Measurements from ENCODE around the gene PTTG1IP. TPM values are rescaled to one million over a fixed set of nuclear protein-coding genes. Genes with fewer than 3 reads are reported as not detected.
"Not testable (repeated sequence)": the region's sequence is repeated elsewhere in the genome, so short reads cannot be mapped to it uniquely, and the experiment has no call there.

PTTG1IP gene
- 470 and 558 TPM in 2 replicates for total RNA-seq (2014; rRNA removed; shearing (Covaris generic))

DNA sequence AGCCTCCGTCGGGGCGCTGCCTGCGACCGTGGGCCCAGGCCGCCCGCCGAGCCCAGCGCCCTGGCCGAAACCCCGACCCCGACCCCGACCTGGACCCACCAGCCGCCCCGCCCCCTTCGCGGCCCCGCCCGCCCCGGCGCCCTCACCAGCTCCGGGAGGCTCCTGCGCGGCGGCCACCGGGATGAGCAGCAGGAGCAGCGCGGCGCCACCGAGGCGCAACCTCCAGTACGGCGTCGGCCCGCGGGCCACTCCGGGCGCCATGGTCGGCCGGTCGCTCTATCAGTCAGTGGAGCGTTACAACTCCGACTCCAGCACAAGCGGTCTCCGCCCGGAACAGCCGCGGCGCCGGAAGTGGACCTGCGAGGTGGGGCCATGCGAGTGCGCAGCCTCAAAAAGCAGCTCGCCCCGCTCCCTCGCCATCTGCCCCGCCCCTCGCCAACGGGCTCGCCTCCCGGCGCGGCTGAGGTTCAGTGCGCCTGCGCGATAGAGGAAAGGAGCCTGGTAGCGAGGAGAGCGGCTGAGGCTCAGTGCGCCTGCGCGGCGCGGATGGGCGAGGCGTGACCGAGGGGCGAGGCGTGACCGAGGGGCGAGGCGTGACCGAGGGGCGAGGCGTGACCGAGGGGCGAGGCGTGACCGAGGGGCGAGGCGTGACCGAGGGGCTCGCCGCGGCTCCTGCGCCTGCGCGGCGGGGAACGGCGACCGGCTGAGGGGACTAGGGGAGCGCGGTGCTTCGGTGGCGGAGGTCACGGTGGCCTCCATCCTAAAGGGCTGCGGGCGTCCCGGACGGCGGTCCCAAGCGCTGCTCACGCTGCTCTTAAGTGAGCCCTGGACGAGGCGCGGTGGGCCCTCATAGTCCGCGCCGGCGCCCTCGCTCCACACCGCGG lies at the start of gene PTTG1IP:
PTTG1IP (minus strand) TSS at position 335 of the 884 bp plus-strand sequence; CDS start at position 261, 74 bp downstream.
- DNase-seq (ENCODE audit: low read depth) = peak; percentile 98

GRCh38 chr21:44921928-44922327 lies 48.4 kb upstream of the PTTG1IP start:
- DNase-seq (ENCODE audit: low read depth) = no peak

- DNase-seq (ENCODE audit: low read depth) = no peak
Measured at GRCh38 chr21:44920694-44921604, 47.5 kb upstream of the PTTG1IP start, which contains the start of gene ITGB2. Gene ITGB2, minus strand, starts transcription at chr21:44920899. Its CDS starts 10,117 bp downstream, at chr21:44910782.

DNA sequence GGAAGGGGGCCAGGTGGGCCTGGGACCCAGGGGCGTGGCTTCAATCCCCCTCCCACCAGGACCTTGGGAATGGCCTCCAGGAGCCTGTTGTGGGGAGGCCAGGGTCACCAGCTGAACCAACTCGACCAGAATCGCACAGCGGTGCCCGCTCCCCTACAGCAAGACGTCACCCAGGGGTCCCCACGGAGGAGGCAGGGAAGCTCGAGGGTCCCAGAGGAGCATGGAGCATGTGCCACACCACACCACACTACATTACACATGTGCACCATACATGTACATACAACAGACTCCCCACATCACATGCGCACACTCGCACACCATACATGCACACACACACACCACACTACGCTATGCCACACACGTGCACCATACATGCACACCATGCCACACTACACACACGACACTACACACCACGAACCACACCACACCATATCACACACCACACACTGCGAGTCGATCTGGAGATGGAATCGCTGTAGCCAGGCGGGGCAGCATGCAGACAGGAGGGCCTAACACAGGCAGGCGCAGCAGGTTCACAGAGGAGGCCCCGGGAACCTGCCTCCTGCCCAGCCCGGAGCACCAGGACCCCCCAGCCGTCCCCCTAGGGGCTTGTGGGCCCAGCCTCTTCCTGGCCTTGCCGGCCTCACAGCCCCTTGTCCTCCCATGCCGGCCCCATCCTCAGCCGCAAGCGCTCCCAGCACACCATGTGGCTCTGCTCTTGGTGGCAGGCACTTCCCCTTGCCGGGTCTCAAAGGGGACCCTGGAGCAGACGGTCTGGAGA lies 46.6 kb upstream of the PTTG1IP start:
- no peak for DNase-seq (ENCODE audit: low read depth)

- DNase-seq (ENCODE audit: low read depth) = no peak
Measured at GRCh38 chr21:44919111-44919912, 45.8 kb upstream of the PTTG1IP start.

GRCh38 chr21:44918581-44919033 lies 45.1 kb upstream of the PTTG1IP start:
- DNase-seq (ENCODE audit: low read depth) = no peak

DNA sequence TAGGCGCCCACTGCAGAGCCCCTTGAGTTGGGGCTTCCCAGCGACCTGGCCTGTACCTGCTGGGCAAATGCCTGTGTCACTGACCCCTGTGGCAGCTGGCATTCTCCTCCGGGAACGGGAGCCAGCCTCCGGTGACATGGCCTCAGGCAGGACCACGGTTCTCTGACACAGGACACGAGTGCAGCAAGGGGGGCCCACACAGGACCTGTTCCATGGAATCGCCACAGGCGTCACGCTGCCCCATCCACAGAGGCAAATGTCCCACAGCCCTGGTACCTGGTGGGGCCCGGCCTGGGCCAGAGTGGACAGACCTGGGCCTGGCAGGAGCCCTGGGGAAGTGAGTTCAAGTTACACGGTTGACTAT lies 44.6 kb upstream of the PTTG1IP start:
- no peak for DNase-seq (ENCODE audit: low read depth)

- DNase-seq (ENCODE audit: low read depth) = no peak
Measured at GRCh38 chr21:44917446-44918106, 44.1 kb upstream of the PTTG1IP start.

DNA sequence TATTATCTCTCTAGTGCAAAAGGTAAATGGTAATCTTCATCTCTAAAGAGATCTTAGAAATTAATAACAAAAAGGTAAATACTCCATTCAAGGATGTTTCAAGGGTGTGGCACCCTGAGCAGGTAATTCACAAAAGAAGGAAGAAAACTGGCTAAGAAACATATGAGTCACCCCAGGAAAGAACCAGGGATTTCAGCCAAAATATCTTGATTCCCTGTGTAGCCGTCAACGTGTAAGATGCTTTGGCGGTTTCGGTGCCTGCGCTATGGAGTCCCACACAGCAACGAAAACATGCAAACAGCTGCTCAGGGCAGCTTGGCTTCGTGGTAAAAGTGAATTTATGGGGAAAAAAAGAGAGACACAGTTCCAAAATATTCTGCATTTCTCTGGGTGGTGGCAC lies 43.5 kb upstream of the PTTG1IP start:
- peak; percentile 68 for DNase-seq (ENCODE audit: low read depth)

DNA sequence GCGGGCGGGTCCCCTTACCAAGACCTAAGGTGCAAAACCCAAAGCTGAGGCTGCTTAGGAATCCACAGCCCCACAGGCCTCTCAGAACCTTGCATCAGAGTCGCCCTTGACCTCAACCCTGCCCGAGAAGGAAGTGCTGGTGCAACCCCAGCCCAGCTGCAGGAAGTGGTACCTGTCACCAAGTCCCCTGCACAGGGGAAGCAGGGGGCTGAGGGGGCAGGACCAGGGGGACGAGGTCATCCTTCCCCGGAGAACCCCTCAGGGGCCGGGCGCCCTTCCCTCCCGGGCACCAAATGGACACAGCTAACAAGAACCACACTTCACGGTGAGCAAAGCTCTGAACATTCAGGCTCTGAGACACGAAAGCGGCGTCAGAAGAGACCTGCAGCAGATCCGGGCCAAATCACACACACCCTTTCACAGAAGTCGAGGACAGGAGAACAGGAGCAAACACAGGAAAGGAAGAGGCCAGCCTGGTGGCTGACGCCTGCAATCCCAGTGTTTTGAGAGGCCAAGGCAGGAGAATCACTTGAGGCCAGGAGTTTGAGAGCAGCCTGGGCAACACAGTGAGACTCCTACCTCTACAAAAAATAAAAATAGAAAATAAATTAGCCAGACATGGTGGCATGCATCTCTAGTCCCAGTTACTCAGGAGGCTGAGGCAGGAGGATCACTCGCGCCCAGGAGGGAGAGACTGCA lies 40.8 kb upstream of the PTTG1IP start:
- no peak for DNase-seq (ENCODE audit: low read depth)

DNA sequence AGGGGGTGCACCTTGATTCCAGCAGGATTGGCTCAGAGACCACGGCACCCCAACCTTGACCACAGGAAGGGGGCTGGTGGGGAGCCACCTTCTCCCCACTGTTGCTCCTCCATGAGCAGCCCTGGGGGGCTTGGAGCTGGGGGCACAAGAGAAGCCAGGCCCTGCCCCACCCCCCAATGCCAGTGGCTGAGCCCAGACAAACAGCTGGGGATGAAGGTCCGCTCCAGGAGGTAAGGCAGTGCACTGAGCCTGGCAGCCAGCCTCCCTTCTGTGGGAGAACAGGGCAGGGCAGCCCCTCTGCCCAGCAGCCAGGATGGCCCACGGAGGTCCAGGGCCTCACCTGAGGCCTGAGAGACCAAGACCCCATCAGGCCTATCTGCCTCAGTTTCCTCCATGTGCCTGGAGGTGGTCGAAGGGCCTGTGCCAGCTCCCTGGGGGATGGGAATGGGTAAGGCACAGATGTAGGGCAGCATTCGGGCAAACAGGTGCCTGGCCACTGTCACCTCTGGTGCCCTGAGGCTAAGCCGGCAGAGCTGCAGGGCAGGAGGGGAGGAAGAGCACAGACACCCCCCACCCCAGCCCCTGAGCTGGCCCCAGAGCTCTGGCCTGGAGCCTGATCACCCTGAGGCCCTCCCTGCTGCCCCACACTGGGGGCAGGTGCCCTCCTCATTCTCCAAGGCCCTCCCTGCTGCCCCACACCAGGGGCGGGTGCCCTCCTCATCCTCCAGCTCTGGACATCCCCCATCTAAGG lies 40.1 kb upstream of the PTTG1IP start:
- no peak for DNase-seq (ENCODE audit: low read depth)

DNA sequence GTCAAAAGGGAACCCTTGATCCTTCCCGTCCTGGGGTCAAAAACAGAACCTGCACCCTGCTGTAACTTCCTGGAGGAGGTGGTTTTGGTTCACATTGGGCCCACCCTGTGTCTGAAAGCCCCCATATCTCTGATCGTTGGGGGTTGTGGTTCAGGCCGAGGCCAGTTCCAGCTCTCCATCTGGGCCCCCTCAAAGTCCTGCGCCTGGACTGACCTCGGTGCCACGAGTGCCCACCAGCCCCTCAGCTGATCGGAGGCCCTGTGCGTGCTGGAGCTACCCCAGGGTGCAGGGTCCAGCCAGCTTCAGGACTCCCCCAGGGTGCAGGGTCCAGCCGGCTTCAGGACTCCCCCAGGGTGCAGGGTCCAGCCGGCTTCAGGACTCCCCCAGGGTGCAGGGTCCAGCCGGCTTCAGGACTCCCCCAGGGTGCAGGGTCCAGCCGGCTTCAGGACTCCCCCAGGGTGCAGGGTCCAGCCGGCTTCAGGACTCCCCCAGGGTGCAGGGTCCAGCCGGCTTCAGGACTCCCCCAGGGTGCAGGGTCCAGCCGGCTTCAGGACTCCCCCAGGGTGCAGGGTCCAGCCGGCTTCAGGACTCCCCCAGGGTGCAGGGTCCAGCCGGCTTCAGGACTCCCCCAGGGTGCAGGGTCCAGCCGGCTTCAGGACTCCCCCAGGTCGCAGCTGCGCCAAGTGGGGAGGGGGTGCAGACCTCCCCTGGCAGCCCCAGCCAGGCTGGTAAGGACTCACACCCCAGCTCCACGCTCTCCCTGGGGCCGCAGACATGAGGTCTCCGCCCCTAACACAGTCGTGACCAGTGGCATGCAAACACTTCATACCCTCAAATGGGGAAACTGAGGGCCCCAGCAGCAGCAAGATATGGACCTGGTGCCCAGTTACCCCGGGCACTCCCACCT lies 39.3 kb upstream of the PTTG1IP start:
- DNase-seq (ENCODE audit: low read depth) = not testable (repeated sequence)

GRCh38 chr21:44912158-44912473 lies 38.6 kb upstream of the PTTG1IP start:
- no peak for DNase-seq (ENCODE audit: low read depth)

GRCh38 chr21:44911384-44912157 lies 38.1 kb upstream of the PTTG1IP start:
- peak; percentile 68 for DNase-seq (ENCODE audit: low read depth)

DNA sequence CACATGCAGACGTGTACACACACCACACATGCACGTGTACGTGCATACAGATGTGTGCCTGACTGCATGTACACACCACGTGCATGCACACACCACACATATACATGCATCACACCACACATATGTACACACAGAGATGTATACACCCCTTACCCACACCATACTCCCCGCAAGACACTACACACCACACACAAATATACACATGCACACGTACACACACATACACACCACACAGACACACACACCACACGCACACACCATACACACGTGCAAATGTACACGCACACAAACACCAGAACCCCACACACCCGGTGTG lies 37.5 kb upstream of the PTTG1IP start:
- no peak for DNase-seq (ENCODE audit: low read depth)

DNA sequence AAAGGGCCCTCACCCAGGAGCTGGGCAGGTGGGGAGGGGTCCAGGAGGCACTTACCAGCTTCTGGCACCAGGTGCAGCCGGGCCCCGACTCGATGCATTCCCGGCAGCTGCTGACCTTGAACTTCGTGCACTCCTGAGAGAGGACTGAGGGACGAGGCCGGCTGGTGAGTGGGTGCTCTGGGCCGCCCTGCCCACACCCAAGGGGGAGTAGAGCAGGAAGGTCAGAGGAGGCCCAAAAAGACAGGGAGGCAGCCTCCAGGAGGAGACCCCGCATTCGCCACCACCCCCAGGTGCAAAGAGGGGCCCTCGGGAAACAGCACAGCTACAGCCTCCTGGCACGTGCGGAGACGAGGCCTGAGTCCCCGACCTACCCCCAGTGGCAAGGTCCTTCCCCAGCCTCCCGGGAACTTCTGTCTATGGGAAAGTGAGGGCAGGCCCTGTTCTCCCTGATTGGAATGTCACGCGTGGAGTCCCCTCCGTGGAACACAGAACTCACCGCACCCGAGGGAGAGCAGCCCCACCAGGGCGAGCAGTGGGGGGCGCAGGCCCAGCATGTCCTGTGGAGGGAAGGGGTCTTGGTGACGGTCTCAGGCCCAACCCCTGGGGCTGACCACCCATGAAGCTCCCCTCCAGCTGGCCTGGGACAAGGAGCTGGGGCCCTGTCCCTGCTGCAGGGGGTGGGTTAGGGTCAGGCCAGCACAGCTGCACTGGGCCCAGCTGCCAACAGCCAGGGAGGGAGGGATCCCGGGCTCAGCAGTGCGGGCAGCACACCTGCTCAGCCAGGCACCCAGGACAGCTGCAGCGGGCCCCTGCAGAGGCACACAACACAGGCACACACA lies 37.0 kb upstream of the PTTG1IP start:
- DNase-seq (ENCODE audit: low read depth) = no peak

Measured in M059J (cell line).